ENCODE data around the gene AP2M1.

GRCh38 chr3:184158404-184158803 is 16.3 kb upstream of the AP2M1 start:
- TF ChIP-seq CTCF (conservative IDR thresholded peaks at IDR 0.05) (no peak), ZFX (IDR thresholded peaks at IDR 0.05) (no peak)

Data from C4-2B (cell line).